Fibroblast of lung (primary cell): ENCODE results near the gene KCTD19. TPM values are rescaled to one million over a fixed set of nuclear protein-coding genes. Genes with fewer than 3 reads are reported as not detected.

Experiments used
- DNase-seq, 2 donors: peaks; one replicate each; pipeline versions ENCODE4 v3.0.0 to v3.0.0-alpha.2; 2010; ENCODE audit warnings: low read depth in 2 of 2
- H2AFZ ChIP-seq: 2 replicates; pipeline ENCODE4 v1.5.1; 2012; ENCODE audit warnings: low read length, control low read depth, inconsistent platforms
- H3K27ac ChIP-seq: 2 replicates; pipeline ENCODE4 v1.5.1; 2011; ENCODE audit warnings: low read length, control low read depth; ENCODE audit not compliant: insufficient read depth
- H3K27me3 ChIP-seq: 2 replicates; pipeline ENCODE4 v1.5.1; 2011; ENCODE audit warnings: mild to moderate bottlenecking, low read length; ENCODE audit not compliant: control insufficient read depth, insufficient read depth
- H3K36me3 ChIP-seq: 2 replicates; pipeline ENCODE4 v1.5.1; 2011; ENCODE audit warnings: low read length; ENCODE audit not compliant: control insufficient read depth, insufficient read depth
- H3K4me1 ChIP-seq: 2 replicates; pipeline ENCODE4 v1.5.1; 2011; ENCODE audit warnings: low read length; ENCODE audit not compliant: control insufficient read depth, insufficient read depth; ENCODE audit errors: extremely low read depth
- H3K4me2 ChIP-seq: 2 replicates; pipeline ENCODE4 v1.5.1; 2011; ENCODE audit warnings: low read length, control low read depth; ENCODE audit not compliant: insufficient read depth; ENCODE audit errors: extremely low read depth
- H3K4me3 ChIP-seq, 4 experiments: fragments of 200-600 bp in 1 of 4; sonication (generic) in 1 of 4; replicated peaks in 1 of 4; 2 replicates each; pipeline ENCODE4 v1.5.1; 2011 to 2016; ENCODE audit warnings: low read length in 4 of 4, low read depth in 3 of 4, mild to moderate bottlenecking in 3 of 4, control low read depth in 2 of 4, inconsistent platforms in 1 of 4, mixed read lengths in 1 of 4; ENCODE audit not compliant: insufficient read depth in 1 of 4; ENCODE audit errors: control extremely low read depth in 1 of 4
- H3K79me2 ChIP-seq: 2 replicates; pipeline ENCODE4 v1.5.1; 2012; ENCODE audit warnings: mild to moderate bottlenecking, low read length, inconsistent platforms; ENCODE audit not compliant: control insufficient read depth, insufficient read depth
- H3K9ac ChIP-seq: 2 replicates; pipeline ENCODE4 v1.5.1; 2011; ENCODE audit warnings: mild to moderate bottlenecking, low read length, control low read depth; ENCODE audit not compliant: insufficient read depth
- H3K9me3 ChIP-seq: 2 replicates; pipeline ENCODE4 v1.5.1; 2012; ENCODE audit warnings: low read depth, low read length; ENCODE audit not compliant: control insufficient read depth, insufficient read depth
- H4K20me1 ChIP-seq: 2 replicates; pipeline ENCODE4 v1.5.1; 2011; ENCODE audit warnings: low read length; ENCODE audit not compliant: control insufficient read depth, insufficient read depth; ENCODE audit errors: extremely low read depth
- CTCF ChIP-seq, 2 donors: IDR thresholded peaks in 1 of 2; conservative IDR thresholded peaks in 1 of 2; 1 replicate in 1 of 2; 2 replicates in 1 of 2; pipeline ENCODE4 v1.5.1; 2011 to 2012; ENCODE audit warnings: low read length in 2 of 2, control low read depth in 1 of 2, inconsistent platforms in 1 of 2, low read depth in 1 of 2, mild to moderate bottlenecking in 1 of 2
- EZH2 ChIP-seq: IDR thresholded peaks from 2 replicates; pipeline ENCODE4 v1.5.1; 2012; ENCODE audit warnings: low read length, control low read depth, mild to moderate bottlenecking; ENCODE audit errors: missing control alignments
- polyA plus RNA-seq, 2 donors: library from polyadenylated mRNA; depleted of rRNA in 1 of 2; stranded (reverse) in 1 of 2; unstranded in 1 of 2; fragments of >200 nt; gene quantifications; 2 replicates each; pipeline ENCODE4 v1.2.1, GENCODE V29; 2011 to 2012; ENCODE audit warnings: missing spikeins in 1 of 2
- total RNA-seq: library from RNA; depleted of rRNA; stranded (reverse); fragments of >200 nt; gene quantifications from 2 replicates; pipeline ENCODE4 v1.2.1, GENCODE V29; 2014

The KCTD19 gene
- total and polyA plus RNA-seq, 2 donors (not counting 1 experiment from before 2014, with no cell fraction given): 0.17 TPM; not detected in 1

- H3K79me2 ChIP-seq: no peaks in the 10 kb centered on the region
Observed at GRCh38 chr16:67317853-67318252, 8.7 kb downstream of the KCTD19 start.

GRCh38 chr16:67312719-67313118, 13.8 kb downstream of the KCTD19 start:
- Histone ChIP-seq H3K27ac (peak overlapping the region; percentile 87), H3K4me1 (peaks cover 15% of the 10 kb centered on the region), H3K4me2 (no peak overlapping the region), H3K36me3 (no peaks in the 10 kb centered on the region), H3K79me2 (no peaks in the 10 kb centered on the region), H3K9me3 (no peaks in the 10 kb centered on the region), H2AFZ (no peak overlapping the region), H3K4me3 (no peak overlapping the region), H3K27me3 (no peaks in the 10 kb centered on the region), H3K9ac (no peak overlapping the region), H4K20me1 (no peaks in the 10 kb centered on the region)
- no peak for TF ChIP-seq CTCF (conservative IDR thresholded peaks at IDR 0.05 in 1 of 2, IDR thresholded peaks at IDR 0.05 in 1 of 2; ENCODE audit: low read depth in 1 of 2, low read length in 2 of 2)
- no peak for TF ChIP-seq EZH2
- peak in 1 of 2 donors; percentile 78 for DNase-seq

More at GRCh38 chr16:67317853-67318252, 8.7 kb downstream of the KCTD19 start:
- no peak overlapping the region for H3K4me2 ChIP-seq
- H3K4me1 ChIP-seq: peaks cover 2% of the 10 kb centered on the region
- no peak for DNase-seq
- H3K9ac ChIP-seq: no peak overlapping the region
- H3K36me3 ChIP-seq: no peaks in the 10 kb centered on the region
- no peaks in the 10 kb centered on the region for H3K9me3 ChIP-seq
- no peak overlapping the region for H3K4me3 ChIP-seq
- H3K27me3 ChIP-seq: peaks cover 6% of the 10 kb centered on the region
- TF ChIP-seq EZH2 (no peak), CTCF (conservative IDR thresholded peaks at IDR 0.05 in 1 of 2, IDR thresholded peaks at IDR 0.05 in 1 of 2; ENCODE audit: low read depth in 1 of 2, low read length in 2 of 2) (no peak)
- H2AFZ ChIP-seq: no peak overlapping the region
- H4K20me1 ChIP-seq: no peaks in the 10 kb centered on the region
- no peak overlapping the region for H3K27ac ChIP-seq

GRCh38 chr16:67311607-67312488, 14.7 kb downstream of the KCTD19 start:
- H4K20me1 ChIP-seq: no peaks in the 10 kb centered on the region
- peak overlapping the region; percentile 23 for H3K9ac ChIP-seq
- TF ChIP-seq EZH2: no peak
- no peak for TF ChIP-seq CTCF (conservative IDR thresholded peaks at IDR 0.05 in 1 of 2, IDR thresholded peaks at IDR 0.05 in 1 of 2; ENCODE audit: low read depth in 1 of 2, low read length in 2 of 2)
- peak; percentile 99 to 100 for DNase-seq
- H3K36me3 ChIP-seq: no peaks in the 10 kb centered on the region
- H3K4me3 ChIP-seq: no peak overlapping the region
- H2AFZ ChIP-seq: no peak overlapping the region
- peak overlapping the region; percentile 17 for H3K4me2 ChIP-seq
- H3K27me3 ChIP-seq: no peaks in the 10 kb centered on the region
- H3K9me3 ChIP-seq: no peaks in the 10 kb centered on the region
- peak overlapping the region; percentile 87 for H3K27ac ChIP-seq
- H3K4me1 ChIP-seq: peaks cover 15% of the 10 kb centered on the region
- no peaks in the 10 kb centered on the region for H3K79me2 ChIP-seq
